Astrocyte (in vitro differentiated cells and primary cell): ENCODE measurements around the gene MLLT10.

Experiments used
- CTCF ChIP-seq: IDR thresholded peaks from 2 replicates; pipeline ENCODE4 v1.5.1; 2011; ENCODE audit warnings: low read depth, mild to moderate bottlenecking, inconsistent platforms, low read length, moderate library complexity; ENCODE audit not compliant: insufficient read depth
- EZH2 ChIP-seq: IDR thresholded peaks from 2 replicates; pipeline ENCODE4 v1.6.1; 2012; ENCODE audit warnings: mild to moderate bottlenecking, low read length, inconsistent platforms; ENCODE audit not compliant: insufficient read depth

- TF ChIP-seq CTCF (no peak), EZH2 (no peak)
Measured at GRCh38 chr10:21579291-21579690, 45.3 kb downstream of the MLLT10 start.
